Measurements from ENCODE around the gene KRT27. TPM values are rescaled to one million over a fixed set of nuclear protein-coding genes. Genes with fewer than 3 reads are reported as not detected.

KRT27 gene
- total RNA-seq, result not detected in 2 replicates

GRCh38 chr17:40782450-40782849 is at the start of gene KRT27:
TSS of gene KRT27 (minus strand) at chr17:40782550. CDS start at chr17:40782493, 57 bp downstream.

GRCh38 chr17:40822132-40822812 is 39.9 kb upstream of the KRT27 start, which contains the start of gene KRT10:
TSS of gene KRT10 (minus strand) at chr17:40822614. CDS start at chr17:40822585, 29 bp downstream.

GRCh38 chr17:40799859-40800258 is 17.5 kb upstream of the KRT27 start, which contains the start of gene KRT28:
TSS of gene KRT28 (minus strand) at chr17:40799959. CDS start at chr17:40799893, 66 bp downstream.

GRCh38 chr17:40772101-40772500 is 10.2 kb downstream of the KRT27 start, which contains the start of gene KRT26:
TSS of gene KRT26 (minus strand) at chr17:40772201. CDS start at chr17:40772113, 88 bp downstream.

GRCh38 chr17:40755231-40755630 is 27.1 kb downstream of the KRT27 start, which contains the start of gene KRT25:
TSS of gene KRT25 (minus strand) at chr17:40755331. CDS start at chr17:40755271, 60 bp downstream.

Other genes with a start within 250 kb of the KRT27 start
- gene CCR7, start 217.1 kb downstream of the KRT27 start, total RNA-seq, result 0.06 and 0.16 TPM in 2 replicates
- gene SMARCE1, start 134.7 kb downstream of the KRT27 start, total RNA-seq, result 53.4 and 85.9 TPM in 2 replicates
- gene KRT222, start 117.4 kb downstream of the KRT27 start, total RNA-seq, result under 0.01 and 0.06 TPM in 2 replicates
- gene KRT24, start 78.8 kb downstream of the KRT27 start, total RNA-seq, result not detected in 2 replicates
- gene KRT25, start 27.2 kb downstream of the KRT27 start, total RNA-seq, result not detected in 2 replicates
- not detected in 2 replicates for gene KRT26, start 10.3 kb downstream of the KRT27 start, total RNA-seq
- gene KRT28, start 17.4 kb upstream of the KRT27 start, total RNA-seq, result not detected in 2 replicates
- gene KRT10, start 40.1 kb upstream of the KRT27 start, total RNA-seq, result 3.0 and 4.9 TPM in 2 replicates
- not detected in 2 replicates for gene KRT12, start 84.7 kb upstream of the KRT27 start, total RNA-seq
- gene KRT20, start 102.7 kb upstream of the KRT27 start, total RNA-seq, result not detected in 2 replicates
- 1.1 TPM in 1 of 2 replicates, not detected in the other for gene KRT23, start 155.1 kb upstream of the KRT27 start, total RNA-seq
- not detected in 2 replicates for gene KRT39, start 184.4 kb upstream of the KRT27 start, total RNA-seq
- not detected in 2 replicates for gene KRT40, start 201.8 kb upstream of the KRT27 start, total RNA-seq
- not detected in 2 replicates for gene KRTAP3-3, start 211.6 kb upstream of the KRT27 start, total RNA-seq
- gene KRTAP3-2, start 217.4 kb upstream of the KRT27 start, total RNA-seq, result 0.16 TPM in 1 of 2 replicates, not detected in the other
- gene KRTAP3-1, start 226.6 kb upstream of the KRT27 start, total RNA-seq, result not detected in 2 replicates
- not detected in 2 replicates for gene KRTAP1-5, start 244.7 kb upstream of the KRT27 start, total RNA-seq
- not detected in 2 replicates for gene KRTAP1-4, start 247.6 kb upstream of the KRT27 start, total RNA-seq